ENCODE measurements around the gene NTN1.

DNA sequence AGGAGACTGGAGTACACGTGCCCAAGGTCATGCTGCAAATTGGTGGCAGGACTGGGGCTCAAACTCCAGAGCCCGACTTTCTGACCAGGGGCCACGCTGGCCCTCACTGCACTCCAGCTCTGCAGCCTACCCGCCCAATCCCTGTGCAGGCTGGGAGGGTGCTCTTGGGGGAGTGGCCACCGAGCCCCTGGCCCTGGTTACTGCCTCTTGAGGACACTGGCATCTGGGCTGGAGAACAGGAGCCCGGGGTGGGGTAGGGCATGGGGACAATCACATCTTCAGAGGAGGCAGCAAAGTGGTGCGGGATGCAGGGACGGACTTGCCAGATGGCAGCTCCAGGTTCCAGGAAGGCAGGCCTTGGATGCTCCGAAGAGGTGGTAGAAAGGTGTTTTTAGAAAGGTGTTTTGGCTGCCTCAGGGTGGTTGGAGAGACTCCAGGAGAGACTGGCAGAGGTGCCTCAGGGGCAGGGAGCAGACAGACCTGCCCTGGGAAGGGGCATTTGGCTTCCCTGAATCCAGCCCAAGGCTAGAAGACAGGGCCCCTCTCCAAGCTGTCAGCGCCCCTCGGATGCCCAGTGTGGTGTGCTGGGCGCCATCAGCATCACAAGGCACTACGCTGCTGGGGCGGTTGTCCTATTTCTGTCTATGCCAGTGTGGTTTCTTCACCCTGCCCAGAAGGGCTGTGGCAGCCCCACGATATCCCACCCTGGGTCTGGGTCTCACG lies 220.6 kb downstream of the NTN1 start:
- TF ChIP-seq, protein P1, sequence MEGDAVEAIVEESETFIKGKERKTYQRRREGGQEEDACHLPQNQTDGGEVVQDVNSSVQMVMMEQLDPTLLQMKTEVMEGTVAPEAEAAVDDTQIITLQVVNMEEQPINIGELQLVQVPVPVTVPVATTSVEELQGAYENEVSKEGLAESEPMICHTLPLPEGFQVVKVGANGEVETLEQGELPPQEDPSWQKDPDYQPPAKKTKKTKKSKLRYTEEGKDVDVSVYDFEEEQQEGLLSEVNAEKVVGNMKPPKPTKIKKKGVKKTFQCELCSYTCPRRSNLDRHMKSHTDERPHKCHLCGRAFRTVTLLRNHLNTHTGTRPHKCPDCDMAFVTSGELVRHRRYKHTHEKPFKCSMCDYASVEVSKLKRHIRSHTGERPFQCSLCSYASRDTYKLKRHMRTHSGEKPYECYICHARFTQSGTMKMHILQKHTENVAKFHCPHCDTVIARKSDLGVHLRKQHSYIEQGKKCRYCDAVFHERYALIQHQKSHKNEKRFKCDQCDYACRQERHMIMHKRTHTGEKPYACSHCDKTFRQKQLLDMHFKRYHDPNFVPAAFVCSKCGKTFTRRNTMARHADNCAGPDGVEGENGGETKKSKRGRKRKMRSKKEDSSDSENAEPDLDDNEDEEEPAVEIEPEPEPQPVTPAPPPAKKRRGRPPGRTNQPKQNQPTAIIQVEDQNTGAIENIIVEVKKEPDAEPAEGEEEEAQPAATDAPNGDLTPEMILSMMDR (conservative IDR thresholded peaks at IDR 0.05): no peak
- TF ChIP-seq ZFX (IDR thresholded peaks at IDR 0.05): no peak

Measured in C4-2B (cell line).